Panc1 (cell line): ENCODE measurements around the gene SUCO. TPM values are rescaled to one million over a fixed set of nuclear protein-coding genes. Genes with fewer than 3 reads are reported as not detected.

Experiments
- ATAC-seq: fragments of 200-7000 bp; cut with Tn5 transposase; 2 replicates; pipeline ENCODE4 v1.9.1; 2020; ENCODE audit warnings: mild to moderate bottlenecking, moderate library complexity
- BruUV-seq: library from RNA; stranded (reverse); fragments of 400-500 nt; replicated peaks from 2 replicates; lab custom pipeline; 2021; lab: Mats Ljungman, UMichigan
- CTCF ChIA-PET: fragments of 300-600 bp; sonication (Branson Sonifier 250); formaldehyde crosslinking; loops from one replicate; lab custom pipeline; 2022; ENCODE audit warnings: antibody characterized with exemption; lab: Charles Lee
- POLR2A ChIA-PET: fragments of 300-600 bp; sonication (Branson Sonifier 250); formaldehyde crosslinking; loops from one replicate; lab custom pipeline; 2022; ENCODE audit warnings: antibody characterized with exemption; lab: Charles Lee
- DNase-seq: peaks from one replicate; pipeline ENCODE4 v3.0.0-alpha.2; 2010; ENCODE audit warnings: low read depth, low spot score
- H3K27ac ChIP-seq: 2 replicates; pipeline ENCODE4 v1.5.1; 2011; ENCODE audit warnings: mild to moderate bottlenecking, low read length, inconsistent platforms
- H3K27me3 ChIP-seq: fragments of 200-500 bp; sonication (Bioruptor generic); 2 replicates; pipeline ENCODE4 v1.6.0; 2014; ENCODE audit warnings: low read length, inconsistent platforms; ENCODE audit not compliant: control insufficient read depth, insufficient read depth
- H3K36me3 ChIP-seq: fragments of 200-500 bp; sonication (Bioruptor generic); 2 replicates; pipeline ENCODE4 v1.5.1; 2014; ENCODE audit warnings: inconsistent platforms, mild to moderate bottlenecking, low read length, moderate library complexity; ENCODE audit not compliant: control insufficient read depth, insufficient read depth
- H3K4me1 ChIP-seq: 2 replicates; pipeline ENCODE4 v1.5.1; 2011; ENCODE audit warnings: inconsistent platforms, mild to moderate bottlenecking, low read length, moderate library complexity; ENCODE audit not compliant: control insufficient read depth, insufficient read depth
- H3K4me3 ChIP-seq, 2 experiments: 2 replicates each; pipeline ENCODE4 v1.5.1; 2011 to 2012; ENCODE audit warnings: low read depth in 2 of 2, low read length in 2 of 2, mild to moderate bottlenecking in 2 of 2, inconsistent platforms in 1 of 2, moderate library complexity in 1 of 2
- H3K9me3 ChIP-seq: fragments of 200-500 bp; sonication (Bioruptor generic); 2 replicates; pipeline ENCODE4 v1.5.1; 2014; ENCODE audit warnings: low read depth, mild to moderate bottlenecking, inconsistent platforms, low read length, moderate library complexity; ENCODE audit not compliant: control insufficient read depth, insufficient read depth
- CTCF ChIP-seq: fragments of 450-650 bp; IDR thresholded peaks from 2 replicates; pipeline ENCODE4 v1.5.1; 2017; ENCODE audit warnings: mild to moderate bottlenecking
- POLR2AphosphoS5 ChIP-seq: IDR thresholded peaks from 2 replicates; pipeline ENCODE4 v1.6.1; 2012; ENCODE audit warnings: mild to moderate bottlenecking, low read depth, low read length, moderate library complexity
- SIN3A ChIP-seq: IDR thresholded peaks from 2 replicates; pipeline ENCODE4 v1.6.1; 2012; ENCODE audit warnings: low read depth, mild to moderate bottlenecking, low read length, moderate library complexity, borderline replicate concordance; ENCODE audit not compliant: insufficient read depth
- TCF7L2 ChIP-seq: IDR thresholded peaks from 2 replicates; pipeline ENCODE4 v1.6.1; 2011; ENCODE audit warnings: mild to moderate bottlenecking, low read depth, low read length, inconsistent platforms
- in situ Hi-C: cut with HindIII; loops from 2 replicates; pipeline ENCODE4 v1.10.0; 2016; ENCODE audit warnings: low sequenced_read_pairs, low pct_unique_long_range_greater_than_20kb
- intact Hi-C: fragments of 100-400 bp; cut with micrococcal nuclease; formaldehyde crosslinking; loops from one replicate; pipeline ENCODE4 v1.10.0; 2022; ENCODE audit not compliant: unreplicated experiment
- total RNA-seq: library from RNA; stranded (reverse); gene quantifications from one replicate; pipeline ENCODE4 v1.2.1, GENCODE V29; 2021; ENCODE audit not compliant: unreplicated experiment
- TF ChIP-seq, protein P1 (sequence below), 2 experiments: IDR thresholded peaks; 2 replicates each; pipeline ENCODE4 v1.6.1; 2011 to 2012; ENCODE audit warnings: low read depth in 2 of 2, control low read depth in 1 of 2, low read length in 1 of 2, mild to moderate bottlenecking in 1 of 2, moderate library complexity in 1 of 2; ENCODE audit not compliant: insufficient read depth in 1 of 2

The SUCO gene
- total RNA-seq, 1 experiment from 2014 or later: 31.3 TPM

DNA sequence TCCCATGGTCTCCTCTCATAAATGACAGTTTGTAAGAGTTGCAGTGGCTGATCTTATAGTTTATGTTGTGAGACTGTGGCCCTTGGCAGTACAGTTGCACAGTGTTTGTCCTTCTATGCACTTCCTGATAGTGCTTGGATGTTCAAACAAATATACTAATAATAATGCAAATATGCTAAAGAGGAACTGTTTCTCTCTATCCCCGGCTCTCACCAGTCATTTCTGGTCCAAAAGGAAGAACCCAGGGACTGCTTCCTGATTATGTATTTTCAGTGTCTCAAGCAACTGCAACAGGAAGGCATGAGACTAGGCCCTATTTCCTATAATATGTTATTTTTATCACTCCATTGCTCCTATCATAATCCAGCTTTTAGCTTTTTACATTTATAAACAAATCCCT is 17.0 kb upstream of the SUCO start:
- ATAC-seq (no peak), DNase-seq (no peak)
- Histone ChIP-seq H3K27me3 (no peaks in the 10 kb centered on the region; the same call in 1 of the 2 replicates), H3K27ac (no peak overlapping the region), H3K4me1 (no peaks in the 10 kb centered on the region), H3K36me3 (no peaks in the 10 kb centered on the region), H3K9me3 (no peaks in the 10 kb centered on the region), H3K4me3 (no peak overlapping the region)
- no TSS peak for BruUV-seq
- intact Hi-C loops (no loop called here), in situ Hi-C loops (no loop called here)
- CTCF ChIA-PET: no interaction called here
- POLR2A ChIA-PET: interaction anchor here (0.6 kb wide), 1 partner anchor 66 kb away, joined by 3 read pairs; no protein-coding TSS in a partner anchor
- TF ChIP-seq TCF7L2: no peak
- TF ChIP-seq, protein P1, sequence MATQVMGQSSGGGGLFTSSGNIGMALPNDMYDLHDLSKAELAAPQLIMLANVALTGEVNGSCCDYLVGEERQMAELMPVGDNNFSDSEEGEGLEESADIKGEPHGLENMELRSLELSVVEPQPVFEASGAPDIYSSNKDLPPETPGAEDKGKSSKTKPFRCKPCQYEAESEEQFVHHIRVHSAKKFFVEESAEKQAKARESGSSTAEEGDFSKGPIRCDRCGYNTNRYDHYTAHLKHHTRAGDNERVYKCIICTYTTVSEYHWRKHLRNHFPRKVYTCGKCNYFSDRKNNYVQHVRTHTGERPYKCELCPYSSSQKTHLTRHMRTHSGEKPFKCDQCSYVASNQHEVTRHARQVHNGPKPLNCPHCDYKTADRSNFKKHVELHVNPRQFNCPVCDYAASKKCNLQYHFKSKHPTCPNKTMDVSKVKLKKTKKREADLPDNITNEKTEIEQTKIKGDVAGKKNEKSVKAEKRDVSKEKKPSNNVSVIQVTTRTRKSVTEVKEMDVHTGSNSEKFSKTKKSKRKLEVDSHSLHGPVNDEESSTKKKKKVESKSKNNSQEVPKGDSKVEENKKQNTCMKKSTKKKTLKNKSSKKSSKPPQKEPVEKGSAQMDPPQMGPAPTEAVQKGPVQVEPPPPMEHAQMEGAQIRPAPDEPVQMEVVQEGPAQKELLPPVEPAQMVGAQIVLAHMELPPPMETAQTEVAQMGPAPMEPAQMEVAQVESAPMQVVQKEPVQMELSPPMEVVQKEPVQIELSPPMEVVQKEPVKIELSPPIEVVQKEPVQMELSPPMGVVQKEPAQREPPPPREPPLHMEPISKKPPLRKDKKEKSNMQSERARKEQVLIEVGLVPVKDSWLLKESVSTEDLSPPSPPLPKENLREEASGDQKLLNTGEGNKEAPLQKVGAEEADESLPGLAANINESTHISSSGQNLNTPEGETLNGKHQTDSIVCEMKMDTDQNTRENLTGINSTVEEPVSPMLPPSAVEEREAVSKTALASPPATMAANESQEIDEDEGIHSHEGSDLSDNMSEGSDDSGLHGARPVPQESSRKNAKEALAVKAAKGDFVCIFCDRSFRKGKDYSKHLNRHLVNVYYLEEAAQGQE (IDR thresholded peaks at IDR 0.05; ENCODE audit: insufficient read depth in 1 of 2, low read depth in 2 of 2, low read length in 1 of 2): no peak
- TF ChIP-seq POLR2AphosphoS5: no peak

DNA sequence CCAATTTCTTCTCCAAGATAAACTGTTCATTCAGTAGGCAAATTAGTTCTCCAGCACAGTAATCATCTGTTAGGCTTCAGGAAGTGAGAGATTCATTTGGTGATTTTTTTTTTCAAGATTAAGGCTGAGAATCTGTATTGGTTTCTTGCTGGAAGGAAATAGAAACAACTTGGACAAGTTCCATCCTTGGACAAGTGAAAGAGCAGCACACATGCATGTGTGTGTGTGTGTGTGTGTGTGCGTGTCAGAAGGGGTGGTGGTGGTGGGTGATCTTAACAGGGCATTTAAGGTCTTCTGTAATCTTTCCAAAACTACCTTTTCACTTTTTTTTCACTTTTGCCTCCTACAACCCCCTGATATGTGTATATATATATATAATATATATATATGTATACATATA is 15.9 kb upstream of the SUCO start:
- H3K9me3 ChIP-seq: no peaks in the 10 kb centered on the region
- intact Hi-C loops (no loop called here), in situ Hi-C loops (no loop called here)
- no peak overlapping the region for H3K4me3 ChIP-seq
- H3K36me3 ChIP-seq: no peaks in the 10 kb centered on the region
- POLR2A ChIA-PET: no interaction called here
- BruUV-seq: no TSS peak
- no peak for DNase-seq
- no peaks in the 10 kb centered on the region for H3K4me1 ChIP-seq
- H3K27ac ChIP-seq: no peak overlapping the region
- TF ChIP-seq, protein P1 (IDR thresholded peaks at IDR 0.05; ENCODE audit: insufficient read depth in 1 of 2, low read depth in 2 of 2, low read length in 1 of 2): no peak
- no peak for TF ChIP-seq CTCF
- no peak for TF ChIP-seq POLR2AphosphoS5
- TF ChIP-seq TCF7L2: no peak
- no peak for TF ChIP-seq SIN3A
- ATAC-seq: no peak
- CTCF ChIA-PET: no interaction called here
- H3K27me3 ChIP-seq: peaks cover 4% of the 10 kb centered on the region; the same call in 1 of the 2 replicates
